ENCODE measurements around the gene HOXA7.
A peak's percentile ranks its signal among the peaks of the same experiment; 100 is the strongest.

Gene HOXA7

DNA sequence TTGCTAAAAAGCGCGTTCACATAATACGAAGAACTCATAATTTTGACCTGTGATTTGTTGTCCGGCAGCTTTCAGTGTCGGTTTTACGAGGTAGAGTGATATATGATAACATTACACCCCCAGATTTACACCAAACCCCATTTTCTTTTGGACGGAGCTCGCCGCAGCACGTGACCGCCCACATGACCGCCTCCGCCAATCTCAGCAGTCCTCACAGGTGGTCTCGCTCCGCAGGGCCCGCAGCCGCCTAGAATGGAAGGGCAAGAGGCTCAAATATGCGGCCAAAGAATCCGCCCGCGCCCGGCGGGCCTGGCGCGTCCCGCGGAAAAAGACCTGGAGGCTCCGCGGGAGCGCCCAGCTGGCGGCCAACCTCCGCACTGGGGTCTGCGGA, at the start of gene HOXA7:
HOXA7 (minus strand) TSS at position 168 of the 391 bp plus-strand sequence; CDS start at position 38, 130 bp downstream.
- DNase-seq: no peak

DNA sequence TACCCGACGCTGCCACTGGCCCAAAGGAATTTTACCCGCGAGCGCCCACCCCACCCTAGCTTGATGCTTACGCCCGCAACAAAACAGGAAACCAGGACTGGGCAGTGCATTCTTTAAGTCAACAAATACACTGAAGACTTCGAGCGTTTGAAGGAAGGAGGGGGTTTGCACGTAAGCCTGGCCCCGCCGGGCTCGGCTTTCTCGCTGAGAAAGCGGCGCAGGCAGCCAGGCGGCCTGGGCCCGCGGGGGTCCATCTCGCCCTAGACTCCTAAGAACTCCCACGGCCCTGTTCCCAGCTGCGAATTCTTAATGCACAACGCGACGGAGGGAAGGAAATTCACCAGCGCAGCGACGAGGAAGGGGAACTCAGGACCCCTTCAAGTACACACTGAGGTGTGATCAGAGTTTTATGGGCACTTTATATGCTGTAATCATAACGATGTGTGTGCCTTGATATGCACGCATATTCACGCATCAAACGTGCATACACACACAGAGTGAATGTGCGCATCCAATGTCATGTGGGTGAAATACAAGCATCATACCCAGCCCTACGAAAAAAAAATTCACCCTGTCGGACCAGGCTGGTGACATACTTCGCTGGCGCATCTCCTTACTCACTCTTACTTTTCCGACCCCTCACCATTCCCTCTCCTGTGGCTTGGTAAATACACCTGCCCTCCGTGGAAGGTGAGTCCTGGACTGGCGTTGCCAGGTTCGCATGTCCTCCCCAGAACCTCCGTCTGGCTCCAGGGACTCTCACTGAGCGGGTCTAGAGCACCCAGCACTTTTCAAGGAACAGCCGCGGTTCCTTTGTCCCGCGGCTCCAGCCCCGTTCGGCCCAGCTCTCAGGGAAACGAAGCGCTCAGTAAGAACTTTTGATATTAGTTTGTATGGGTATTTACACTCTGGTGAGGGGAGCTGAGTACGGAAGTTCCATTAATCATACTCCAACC, 49.1 kb upstream of the HOXA7 start:
- no peak for DNase-seq

- no peak for DNase-seq
These were observed 48.4 kb upstream of the HOXA7 start for GRCh38 chr7:27204851-27205322.

DNA sequence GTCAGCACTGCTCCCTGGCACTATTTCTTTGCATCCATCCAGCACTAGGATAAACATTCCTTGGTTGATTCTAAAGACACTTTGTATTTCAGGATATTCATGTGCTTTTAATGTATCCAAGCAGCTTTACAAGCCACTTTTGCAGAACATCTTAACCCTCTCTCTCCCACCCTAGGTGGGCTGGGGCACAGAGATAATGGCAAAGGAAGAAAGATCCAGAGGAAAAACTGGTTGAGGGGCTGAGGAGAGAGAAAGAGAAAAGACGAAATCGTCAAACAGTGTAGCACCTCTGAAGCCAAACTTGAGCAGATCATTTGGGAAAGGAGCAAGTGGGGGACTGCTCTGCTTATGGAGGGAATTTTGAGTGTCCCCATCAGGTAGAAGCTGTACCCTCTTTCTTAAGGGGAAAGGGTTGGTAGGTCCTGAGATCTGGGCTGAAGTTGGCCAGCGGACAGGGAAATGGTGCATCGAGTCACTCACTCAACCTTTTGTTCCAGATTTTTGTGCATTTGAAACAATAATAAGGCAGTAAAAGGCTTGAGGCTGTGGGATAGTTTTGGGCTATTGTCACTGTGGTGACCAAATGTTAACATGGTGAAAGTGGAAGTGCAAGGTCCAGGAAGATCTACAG, 47.6 kb upstream of the HOXA7 start:
- DNase-seq: no peak

- no peak for DNase-seq
These were observed 47.0 kb upstream of the HOXA7 start for GRCh38 chr7:27203365-27203953.

- DNase-seq: no peak
These were observed 46.3 kb upstream of the HOXA7 start for GRCh38 chr7:27202862-27203134.

- no peak for DNase-seq
These were observed 45.8 kb upstream of the HOXA7 start for GRCh38 chr7:27202018-27202861.

- DNase-seq: no peak
These were observed 45.1 kb upstream of the HOXA7 start for GRCh38 chr7:27201580-27202017.

- DNase-seq: peak; percentile 2
These were observed 44.5 kb upstream of the HOXA7 start for GRCh38 chr7:27200761-27201579.

GRCh38 chr7:27199849-27200760, 43.6 kb upstream of the HOXA7 start, which contains the start of gene HOXA13:
Gene HOXA13, minus strand, starts transcription at chr7:27200091. Its CDS starts 14 bp downstream, at chr7:27200077.
- DNase-seq: no peak

DNA sequence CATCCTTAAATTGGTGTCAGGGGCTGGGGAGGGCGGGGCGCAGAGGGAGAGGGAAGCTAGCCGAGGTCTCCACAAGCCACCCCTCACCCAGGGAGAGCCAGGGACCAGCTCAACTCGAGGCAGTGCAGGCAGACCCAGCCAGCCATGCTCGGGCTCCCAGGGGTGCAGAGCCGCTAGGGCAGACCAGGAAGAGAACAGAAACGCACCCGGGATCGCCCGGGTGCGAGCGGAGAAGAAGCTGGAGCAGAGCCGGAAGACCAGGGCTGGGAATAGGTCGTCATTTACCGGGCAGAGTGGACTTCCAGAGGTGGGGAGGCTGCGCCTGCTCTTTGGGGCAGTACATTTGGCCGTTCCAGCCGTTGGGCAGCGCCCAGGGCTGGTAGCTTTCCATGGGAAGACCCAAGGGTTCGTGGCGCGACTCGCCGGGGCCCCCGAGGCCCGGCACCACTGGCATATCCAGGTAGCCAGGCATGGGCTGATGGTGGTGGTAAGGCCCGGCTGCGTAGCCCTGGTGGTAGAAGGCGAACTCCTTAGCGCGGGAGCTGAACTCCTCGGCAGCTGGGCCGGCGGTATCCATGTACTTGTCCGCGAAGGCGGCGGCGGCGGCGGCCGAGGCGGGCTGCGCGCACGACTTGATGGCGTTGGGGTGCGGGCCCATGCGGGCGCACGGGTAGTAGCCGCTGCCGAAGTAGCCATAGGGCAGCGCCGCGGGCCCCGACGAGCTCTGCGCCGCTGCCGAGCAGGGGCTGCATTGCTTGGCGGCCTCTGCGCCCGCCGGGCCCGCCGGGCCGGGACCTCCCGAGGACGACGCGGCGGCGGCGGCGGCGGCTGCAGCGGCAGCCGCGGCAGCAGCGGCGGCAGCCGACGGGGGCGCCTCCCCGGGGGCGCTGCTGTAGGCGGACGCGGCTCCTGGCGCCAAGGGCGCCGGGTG, 42.7 kb upstream of the HOXA7 start:
- no peak for DNase-seq

GRCh38 chr7:27198138-27198841, 41.8 kb upstream of the HOXA7 start:
- DNase-seq: no peak

GRCh38 chr7:27197137-27198042, 40.9 kb upstream of the HOXA7 start:
- no peak for DNase-seq

GRCh38 chr7:27196287-27196767, 39.9 kb upstream of the HOXA7 start:
- peak; percentile 81 for DNase-seq

GRCh38 chr7:27194686-27195379, 38.4 kb upstream of the HOXA7 start:
- no peak for DNase-seq

- DNase-seq: no peak
These were observed 37.5 kb upstream of the HOXA7 start for GRCh38 chr7:27194002-27194352.

All from midbrain (tissue), 1 donor.